GM18907 (cell line): ENCODE measurements around the gene ZFYVE21.

Source experiments
- ATAC-seq: cut with Tn5 transposase; IDR thresholded peaks from one replicate; pipeline ENCODE4 v1.9.1; 2021; ENCODE audit warnings: mild to moderate bottlenecking, moderate library complexity; ENCODE audit not compliant: unreplicated experiment

ZFYVE21 gene

DNA sequence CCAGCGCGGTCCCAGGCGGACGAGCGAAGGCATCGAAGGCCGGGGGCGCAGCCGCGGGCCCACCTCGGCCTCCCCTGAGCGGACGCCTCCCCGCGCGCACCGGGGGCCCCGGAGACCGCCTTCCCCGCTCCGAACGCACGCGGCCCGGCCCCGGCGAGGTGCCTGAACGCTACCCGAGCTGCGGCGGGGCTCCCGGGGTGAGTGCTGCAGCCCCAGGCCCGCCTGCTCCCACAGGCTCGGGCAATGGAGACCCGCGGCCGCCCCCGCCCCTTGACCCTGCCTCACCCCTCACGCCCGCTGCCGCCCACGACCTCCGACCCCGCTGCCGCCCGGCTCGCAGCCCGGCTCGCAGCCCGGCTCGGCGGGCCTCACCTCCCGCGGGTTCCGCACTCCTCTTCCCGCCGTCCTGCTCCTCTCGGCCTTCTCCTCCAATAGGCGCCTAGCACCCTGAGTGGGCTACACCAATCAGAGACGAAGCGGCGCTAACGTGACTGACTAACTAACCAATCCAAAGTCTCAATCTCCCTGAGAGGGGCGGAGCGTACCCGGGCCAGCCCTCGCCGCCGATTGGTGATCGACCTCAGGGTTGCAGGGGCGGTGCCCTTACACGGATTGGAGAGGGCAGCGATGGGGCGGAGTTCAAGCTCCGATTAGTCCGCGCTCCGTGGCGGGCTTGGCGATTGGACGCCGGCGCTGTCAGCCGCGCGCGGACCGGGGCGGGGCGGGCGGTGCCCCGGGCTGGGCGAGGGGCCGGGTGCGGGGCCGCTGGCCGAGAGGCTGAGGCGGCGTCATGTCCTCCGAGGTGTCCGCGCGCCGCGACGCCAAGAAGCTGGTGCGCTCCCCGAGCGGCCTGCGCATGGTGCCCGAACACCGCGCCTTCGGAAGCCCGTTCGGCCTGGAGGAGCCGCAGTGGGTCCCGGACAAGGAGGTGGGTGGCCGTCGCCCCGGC lies at the start of gene ZFYVE21, which contains the start of gene XRCC3:
Gene ZFYVE21 (plus strand): TSS at position 759 of the 949 bp plus-strand sequence. CDS start 32 bp downstream, at position 791.
Gene XRCC3 (minus strand): TSS at position 400 of the 949 bp plus-strand sequence. CDS start 4,364 bp downstream, outside the sequence.
- peak; percentile 94 for ATAC-seq

DNA sequence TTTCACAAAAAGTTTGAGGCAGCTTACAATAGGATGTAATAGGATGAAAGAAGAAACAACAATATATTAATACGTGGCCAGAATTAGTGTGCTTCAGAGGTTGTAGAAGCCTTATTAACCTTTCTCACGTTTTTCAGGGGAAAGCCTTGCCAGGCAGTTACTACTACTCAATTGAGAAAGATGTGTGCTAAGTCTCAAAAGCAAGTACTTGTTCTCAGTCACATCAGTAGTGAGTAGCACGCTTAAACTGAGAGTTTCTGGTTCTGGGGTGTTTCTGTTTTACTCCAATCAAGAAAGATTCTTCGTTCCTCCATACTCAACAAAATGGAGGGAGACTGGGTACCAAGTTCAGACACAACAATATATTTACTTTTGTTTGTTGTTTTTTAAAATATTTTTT lies 47.9 kb upstream of the ZFYVE21 start:
- ATAC-seq, result no peak

DNA sequence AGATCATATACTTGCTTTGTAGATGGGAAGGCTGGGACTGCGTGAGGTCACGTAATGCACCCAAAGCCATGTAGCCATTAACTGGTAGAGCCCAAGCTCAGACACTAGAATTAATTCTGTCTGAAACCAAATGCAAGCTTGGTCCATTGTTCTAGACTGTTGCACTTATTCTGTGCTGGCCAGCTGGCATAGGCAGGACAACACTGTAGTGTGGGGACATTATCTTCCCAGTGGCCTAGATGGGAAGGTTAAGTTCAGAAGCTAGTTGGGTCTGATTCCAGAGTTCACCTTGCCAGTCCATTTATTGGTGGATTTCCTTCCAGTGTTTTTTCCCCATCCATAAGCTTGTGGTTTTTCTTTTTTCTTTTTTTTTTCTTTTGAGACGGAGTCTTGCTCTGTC lies 47.5 kb upstream of the ZFYVE21 start:
- no peak for ATAC-seq

DNA sequence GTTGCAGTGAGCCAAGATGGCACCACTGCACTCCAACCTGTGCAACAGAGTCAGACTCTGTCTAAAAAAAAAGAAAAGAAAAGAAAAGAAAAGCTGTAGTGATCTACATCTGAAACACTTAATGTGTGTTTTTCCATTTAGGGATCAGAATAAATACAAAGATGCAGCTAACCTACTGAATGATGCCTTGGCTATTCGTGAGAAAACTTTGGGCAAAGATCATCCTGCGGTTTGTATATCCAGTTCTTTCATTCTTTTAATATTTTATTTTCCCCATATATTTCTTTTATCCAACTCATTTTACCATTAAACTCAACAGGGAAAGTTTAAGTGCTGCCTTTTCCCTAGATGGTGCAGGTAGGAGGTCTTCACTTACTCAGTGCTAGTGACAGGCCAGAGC lies 46.2 kb upstream of the ZFYVE21 start:
- ATAC-seq, result no peak

DNA sequence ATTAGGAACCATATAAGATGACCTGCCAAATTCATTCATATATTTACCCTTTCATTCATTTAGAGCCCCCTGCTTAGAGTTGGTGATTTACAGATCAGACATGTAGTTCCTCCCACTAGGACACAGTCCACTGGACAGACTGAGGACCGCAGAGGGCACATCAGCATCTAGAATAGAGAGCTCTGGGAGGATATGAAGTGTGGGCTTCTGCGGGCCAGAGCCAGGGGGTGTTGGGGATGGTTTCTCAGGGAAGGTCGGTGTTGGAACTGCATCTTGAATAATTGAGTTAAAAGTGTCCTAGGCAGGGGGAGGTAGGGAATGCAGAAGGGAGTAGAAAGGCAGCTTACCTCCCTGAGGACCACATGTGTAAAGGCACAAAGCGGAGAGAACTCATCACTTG lies 43.7 kb upstream of the ZFYVE21 start:
- no peak for ATAC-seq

DNA sequence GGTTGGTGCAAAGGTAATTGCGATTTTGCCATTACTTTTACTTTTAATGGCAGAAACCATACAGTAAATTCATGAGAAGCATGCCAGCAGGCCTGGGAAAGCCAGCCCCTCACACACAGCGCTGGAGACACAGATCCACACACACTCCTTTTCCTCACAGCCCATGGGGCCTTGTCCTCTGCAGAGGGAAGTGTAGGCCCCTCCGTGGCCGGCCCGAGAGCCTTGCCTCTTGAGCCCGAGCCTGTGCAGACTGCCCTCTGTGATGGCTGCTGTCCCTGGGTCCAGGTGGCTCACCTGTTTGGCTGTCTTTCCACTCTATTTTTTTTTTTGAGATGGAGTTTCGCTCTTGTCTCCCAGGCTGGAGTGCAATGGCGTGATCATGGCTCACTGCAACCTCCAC lies 39.7 kb upstream of the ZFYVE21 start:
- ATAC-seq, result no peak

DNA sequence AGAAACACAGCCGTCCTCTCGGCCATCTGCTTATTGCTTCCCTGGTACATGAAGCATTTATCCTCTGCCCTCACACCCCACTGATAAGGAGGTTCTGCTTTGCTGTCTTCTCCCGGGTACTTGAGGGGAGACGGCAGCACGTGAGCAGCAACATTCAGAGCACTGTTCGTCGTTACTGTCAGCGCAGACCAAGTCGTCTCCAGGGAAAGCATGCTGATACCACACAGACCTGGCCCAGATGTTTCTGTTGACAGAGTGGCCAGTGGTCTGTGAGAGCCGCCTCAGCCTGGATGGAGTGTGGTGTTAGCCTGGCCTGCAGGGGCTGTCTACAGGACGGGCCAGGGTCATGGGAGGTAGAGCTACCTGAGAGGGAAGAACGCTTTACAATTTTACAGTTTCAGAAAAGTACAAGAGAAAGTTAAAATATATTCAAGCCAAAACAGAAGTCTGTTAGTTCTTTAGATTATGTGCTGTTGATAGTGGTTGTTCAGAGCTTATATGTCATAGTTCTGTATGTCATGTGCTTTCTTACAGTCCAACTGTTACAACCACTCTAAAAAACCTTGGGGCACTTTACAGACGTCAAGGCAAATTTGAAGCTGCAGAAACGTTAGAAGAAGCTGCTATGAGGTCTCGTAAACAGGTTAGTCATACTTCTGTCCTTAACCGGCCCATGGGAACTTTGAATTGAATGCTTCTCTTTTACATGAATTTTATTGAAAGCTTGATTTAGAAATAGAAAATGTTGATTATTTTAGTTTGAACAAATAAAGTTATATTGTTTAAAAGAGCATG lies 38.5 kb upstream of the ZFYVE21 start:
- no peak for ATAC-seq

DNA sequence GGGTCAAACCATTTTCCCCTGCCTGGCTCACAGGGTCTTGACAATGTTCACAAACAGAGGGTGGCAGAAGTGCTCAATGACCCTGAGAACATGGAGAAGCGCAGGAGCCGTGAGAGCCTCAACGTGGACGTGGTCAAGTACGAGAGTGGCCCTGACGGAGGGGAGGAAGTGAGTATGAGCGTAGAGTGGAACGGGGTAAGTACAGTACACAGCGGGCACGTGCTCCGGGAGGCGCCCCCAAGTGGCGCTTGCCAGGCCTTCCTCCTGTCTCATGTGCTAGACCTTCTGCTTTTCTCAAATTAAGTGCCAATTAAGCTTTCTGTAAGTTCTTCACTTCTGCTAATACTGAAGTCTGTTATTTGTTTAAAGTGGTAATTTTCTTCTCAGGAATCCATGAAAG lies 36.3 kb upstream of the ZFYVE21 start:
- ATAC-seq, result peak; percentile 68

DNA sequence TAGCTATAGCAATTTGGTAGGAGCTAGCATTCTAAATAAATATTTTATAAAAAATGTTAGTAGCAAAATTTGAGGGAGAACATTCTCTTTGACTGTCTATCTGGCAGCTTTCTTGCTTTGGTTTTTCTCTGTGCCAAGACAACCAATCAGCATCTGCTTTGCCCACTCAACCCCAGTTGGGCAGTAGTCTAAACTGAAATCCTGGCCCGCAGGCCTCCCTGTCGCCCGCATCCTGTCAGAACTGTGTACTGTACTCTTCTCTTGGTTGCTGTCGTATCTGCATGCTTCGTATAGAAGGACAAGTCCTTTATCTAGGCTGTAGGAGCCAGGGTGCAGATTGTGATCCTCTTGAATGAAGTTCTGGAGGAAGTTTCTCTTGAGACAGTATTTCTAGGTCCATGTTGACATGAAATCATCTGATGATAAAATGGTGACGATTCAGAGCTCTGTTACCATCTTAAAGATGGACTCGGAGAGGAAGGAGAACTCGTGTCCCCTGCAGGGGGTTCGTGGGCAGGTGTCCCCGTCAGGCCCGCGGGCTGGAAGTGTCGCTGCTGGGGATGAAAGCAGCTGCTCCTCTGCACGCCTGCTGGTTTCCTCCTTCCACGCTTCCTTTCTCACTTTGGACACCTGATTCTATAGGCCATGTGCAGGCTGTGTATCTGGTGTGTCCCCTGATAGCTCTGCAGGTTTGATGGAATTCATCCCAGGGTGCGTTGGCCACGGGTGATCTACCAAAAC lies 34.9 kb upstream of the ZFYVE21 start:
- no peak for ATAC-seq

DNA sequence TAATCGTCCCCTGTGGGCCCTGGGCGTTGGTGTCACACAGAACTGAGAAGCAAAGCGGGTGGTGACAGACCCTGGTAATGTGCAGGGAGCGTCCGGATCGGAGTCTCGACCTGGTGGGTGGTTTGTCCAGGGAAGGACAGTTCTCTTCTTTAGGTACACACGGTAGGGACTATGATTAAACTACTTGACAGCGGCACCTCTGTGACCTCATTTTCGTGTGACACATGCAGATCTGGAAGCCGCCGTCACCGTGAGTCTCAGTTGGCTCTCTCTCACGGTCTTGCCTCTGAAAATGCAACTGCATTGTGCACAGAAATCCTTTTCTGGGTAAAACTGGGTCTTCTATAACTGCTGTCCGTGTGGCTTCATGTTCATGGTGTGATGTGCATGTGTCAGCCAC lies 32.5 kb upstream of the ZFYVE21 start:
- no peak for ATAC-seq

DNA sequence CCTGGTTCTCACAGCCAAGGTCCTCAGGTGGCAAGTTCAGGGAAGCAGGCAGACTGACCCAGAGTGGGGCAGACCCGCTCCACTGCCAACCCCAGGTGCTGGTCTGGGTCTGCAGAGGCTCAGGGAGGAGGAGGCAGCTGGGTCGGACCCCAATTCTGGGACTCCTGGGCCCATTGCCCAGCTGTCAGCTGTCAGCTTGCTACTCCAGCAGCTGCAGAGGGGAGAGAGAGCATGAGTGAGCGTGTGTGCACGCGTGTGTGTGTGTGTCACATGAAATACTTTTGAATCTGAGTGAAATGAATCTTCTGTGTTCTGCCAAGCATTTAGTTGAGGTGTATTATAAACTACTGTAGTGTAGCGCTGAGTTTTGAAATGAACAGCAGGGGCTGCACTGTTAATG lies 31.1 kb upstream of the ZFYVE21 start:
- ATAC-seq, result no peak

DNA sequence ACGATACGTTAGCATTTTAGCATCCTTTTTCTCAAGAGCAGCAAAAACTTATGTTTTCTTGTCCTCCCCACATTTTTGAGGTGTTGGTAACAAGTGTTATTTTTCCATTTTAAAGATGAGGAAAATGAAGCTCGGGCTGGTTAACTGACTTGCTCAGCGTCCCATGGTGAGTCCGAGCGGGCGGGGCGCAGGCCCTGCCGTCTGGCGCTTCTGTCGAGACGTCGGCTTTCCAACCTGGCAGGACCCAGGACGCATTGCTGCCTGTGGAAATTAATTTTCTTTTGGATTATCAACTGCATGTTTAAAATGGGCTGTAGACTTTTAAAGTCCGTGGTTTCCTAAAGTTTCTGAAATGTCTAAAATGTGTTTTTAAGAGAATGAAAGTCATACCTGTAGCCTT lies 30.7 kb upstream of the ZFYVE21 start:
- ATAC-seq, result no peak

DNA sequence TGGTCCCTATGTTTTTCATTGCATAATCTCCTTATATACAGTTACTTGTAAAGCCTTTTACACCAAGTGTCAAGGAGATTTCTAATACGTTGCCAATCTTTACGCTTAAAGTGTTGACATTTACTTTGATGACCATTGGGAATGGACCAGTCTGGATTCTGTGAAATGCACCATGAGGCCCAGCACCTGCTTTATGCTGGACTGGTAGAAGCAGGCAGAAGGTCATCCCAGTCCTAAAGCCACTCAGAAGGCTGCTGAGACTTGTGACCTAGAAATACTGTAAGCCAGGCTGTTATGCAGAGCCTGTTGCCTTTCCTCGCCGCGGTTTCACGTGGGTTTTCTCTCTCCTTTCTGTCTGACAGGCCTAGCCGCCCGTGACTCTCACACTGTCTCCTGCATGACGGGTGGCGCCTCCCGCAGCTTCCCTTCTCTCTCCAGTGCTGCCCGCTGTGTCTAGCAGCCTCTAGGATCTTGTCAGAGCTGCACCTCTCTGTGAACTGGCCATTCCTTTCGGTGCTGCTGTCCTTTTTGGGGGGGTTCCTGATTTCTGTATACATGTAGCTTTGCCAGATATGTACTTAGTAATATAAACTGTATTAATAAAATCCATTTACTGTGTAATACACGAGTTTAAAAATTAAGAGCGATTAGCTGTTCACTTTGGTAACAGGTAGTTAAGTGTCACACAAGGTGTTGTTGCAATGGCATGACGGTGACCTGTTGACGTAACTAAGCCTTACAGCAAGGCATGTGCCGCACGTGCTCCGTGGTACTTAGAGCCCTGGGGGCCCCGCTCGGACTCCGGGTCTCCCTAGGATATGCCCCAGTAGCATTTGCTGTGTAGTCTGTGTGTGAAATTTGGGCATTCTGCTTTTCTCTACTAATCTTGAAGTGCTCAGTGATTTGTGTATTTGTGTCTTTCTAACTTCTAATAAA lies 30.1 kb upstream of the ZFYVE21 start:
- ATAC-seq, result no peak

DNA sequence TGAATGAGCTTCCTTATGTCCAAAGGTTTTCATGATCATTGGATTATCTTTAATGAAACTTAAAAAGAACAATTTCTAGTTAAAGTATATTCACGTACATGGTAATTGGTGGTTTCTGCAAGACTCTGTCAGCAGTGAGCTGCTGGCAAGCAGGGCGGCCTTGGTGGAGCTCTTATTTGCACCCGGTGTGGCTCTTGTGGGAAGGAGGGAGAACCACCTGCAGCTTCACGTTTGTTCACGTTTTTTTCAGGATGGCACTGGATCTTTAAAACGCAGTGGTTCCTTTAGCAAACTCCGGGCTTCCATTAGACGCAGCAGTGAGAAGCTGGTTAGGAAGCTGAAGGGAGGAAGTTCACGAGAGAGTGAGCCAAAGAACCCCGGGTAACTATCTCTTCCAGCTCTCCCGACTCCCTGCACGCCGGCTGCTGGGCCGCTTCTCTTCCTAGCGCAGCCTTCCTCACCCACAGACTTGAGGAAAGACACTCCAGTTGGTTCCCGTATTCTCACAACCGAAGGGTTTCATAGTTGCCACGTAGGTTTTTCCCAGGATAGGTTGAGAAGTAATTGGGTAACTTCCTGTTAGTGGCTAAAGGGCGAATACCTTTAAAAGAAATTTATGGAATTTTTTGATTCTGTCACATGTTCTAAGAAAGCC lies 28.7 kb upstream of the ZFYVE21 start:
- ATAC-seq, result no peak

DNA sequence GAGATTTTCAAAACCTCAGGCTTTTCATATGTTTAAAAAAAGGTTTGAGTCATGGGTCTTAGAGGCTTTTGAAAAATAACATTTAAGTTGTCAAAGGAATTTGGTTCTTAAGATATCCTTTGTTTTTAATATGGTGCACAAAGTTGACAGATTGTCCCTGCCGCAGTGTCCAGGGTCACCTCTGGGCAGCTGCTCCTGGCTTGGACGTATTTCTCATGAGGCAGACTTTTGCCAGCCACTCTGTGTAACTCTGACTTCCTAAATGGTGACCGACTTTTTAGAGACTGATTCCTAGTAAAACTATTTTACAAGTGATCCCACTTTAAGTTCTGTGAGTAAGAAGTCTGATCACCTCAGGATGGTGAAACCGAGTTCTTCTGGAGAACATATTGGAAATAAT lies 27.9 kb upstream of the ZFYVE21 start:
- no peak for ATAC-seq

DNA sequence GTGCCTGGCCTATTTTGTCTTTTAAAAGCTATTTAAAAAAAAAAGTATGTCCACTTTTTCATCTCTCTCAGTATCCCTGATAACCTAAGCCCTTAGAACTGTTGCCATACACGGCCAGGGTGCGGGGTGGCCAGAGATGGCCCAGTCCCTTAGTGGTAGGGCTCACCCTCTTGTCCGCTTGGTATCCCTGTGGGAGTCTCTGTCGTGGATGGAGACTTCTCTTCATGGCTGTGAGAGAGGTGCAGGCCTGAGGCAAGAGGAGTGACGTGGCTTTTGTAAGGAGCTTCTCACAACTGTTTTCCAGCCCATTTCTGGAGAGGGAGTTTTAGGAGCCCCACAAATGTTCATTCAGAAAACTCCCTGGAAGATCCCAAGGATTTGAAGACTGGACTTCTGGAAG lies 27.2 kb upstream of the ZFYVE21 start:
- no peak for ATAC-seq

DNA sequence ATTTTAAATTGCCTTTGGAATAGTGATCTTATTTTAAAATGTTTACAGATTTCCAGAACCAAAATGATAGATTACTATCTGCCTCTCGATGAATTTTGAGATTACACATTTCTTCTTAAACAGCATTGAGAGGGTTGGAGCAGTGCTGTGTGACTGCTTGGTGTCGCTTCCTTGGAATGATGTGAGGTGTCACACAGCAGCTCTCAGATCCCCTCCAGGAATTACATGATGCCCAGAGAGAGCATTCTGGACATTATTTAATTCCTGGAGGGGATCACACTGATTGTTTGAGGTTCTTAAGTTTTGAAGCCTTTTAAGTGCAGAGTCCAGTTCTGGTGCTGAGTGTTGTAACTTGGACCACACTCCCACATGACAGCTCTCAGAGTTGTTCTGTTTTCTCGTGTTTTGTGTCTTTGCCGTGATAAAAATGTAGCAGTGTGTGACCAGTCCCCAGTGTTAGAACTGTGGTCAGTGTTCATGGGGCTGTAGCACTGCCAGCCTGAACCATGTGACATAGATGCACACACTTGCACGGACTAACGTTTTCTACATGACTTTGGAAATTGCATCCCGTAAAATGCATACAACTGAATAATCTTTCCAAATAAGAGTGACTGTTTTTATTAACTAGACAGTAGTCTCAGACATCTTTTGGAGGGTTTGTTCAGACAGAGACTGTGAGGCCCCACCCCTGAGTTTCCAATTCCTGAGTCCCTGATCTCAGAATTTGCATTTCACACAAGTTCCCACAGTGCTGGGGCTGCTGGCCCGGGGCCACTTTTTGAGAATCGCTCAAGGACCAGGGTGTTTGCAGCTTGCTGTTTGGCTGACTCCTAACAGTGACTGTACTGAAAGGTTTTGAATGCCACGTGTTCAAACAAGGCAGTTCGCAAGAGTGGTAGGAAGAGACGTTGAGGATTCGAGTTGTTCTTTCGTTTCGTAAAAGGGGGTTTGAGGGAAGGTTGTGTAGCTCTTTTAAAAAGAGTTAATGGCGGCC lies 26.4 kb upstream of the ZFYVE21 start:
- ATAC-seq, result peak; percentile 44

DNA sequence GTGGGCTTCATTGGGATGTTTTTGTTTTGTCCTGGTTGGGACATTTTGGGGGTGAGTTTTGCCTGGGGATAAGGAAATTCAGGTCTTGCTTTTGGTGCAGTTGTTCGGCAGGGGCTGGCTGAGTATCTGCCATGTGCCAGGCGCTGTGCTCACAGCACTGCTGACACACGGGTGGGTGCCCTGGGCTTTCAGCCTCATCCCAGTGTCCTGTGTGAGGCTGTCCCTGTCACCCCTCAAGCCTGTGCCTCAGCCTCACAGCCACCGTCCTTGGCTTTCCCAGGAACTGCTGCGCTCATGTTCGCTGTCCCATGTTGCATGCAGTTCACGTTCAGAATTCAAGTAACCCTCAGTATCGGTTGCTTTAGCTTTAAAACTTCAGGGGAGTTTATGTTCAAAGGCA lies 25.3 kb upstream of the ZFYVE21 start:
- ATAC-seq, result no peak
